SK-N-MC (cell line): ENCODE results near the gene LHFPL2.
"Not testable (repeated sequence)": the region's sequence is repeated elsewhere in the genome, so short reads cannot be mapped to it uniquely, and the experiment has no call there.

Experiments used
- DNase-seq: peaks from one replicate; pipeline ENCODE4 v3.0.0-alpha.2; 2011; ENCODE audit warnings: low read depth, low spot score
- H3K27ac ChIP-seq: fragments of 200-600 bp; sonication (generic); 2 replicates; pipeline ENCODE4 v1.5.1; 2016; ENCODE audit warnings: mixed run types
- H3K36me3 ChIP-seq: fragments of 200-600 bp; sonication (generic); 2 replicates; pipeline ENCODE4 v1.6.1; 2017; ENCODE audit warnings: antibody characterized with exemption, low read length, mixed read lengths; ENCODE audit not compliant: insufficient read depth
- H3K4me3 ChIP-seq: fragments of 200-600 bp; sonication (generic); 2 replicates; pipeline ENCODE4 v1.5.1; 2016
- H3K9ac ChIP-seq: fragments of 200-600 bp; sonication (generic); 2 replicates; pipeline ENCODE4 v1.8.0; 2017; ENCODE audit warnings: mixed run types, mixed read lengths; ENCODE audit not compliant: insufficient read length
- H3K9me3 ChIP-seq: fragments of 200-600 bp; sonication (generic); 2 replicates; pipeline ENCODE4 v1.6.1; 2017; ENCODE audit warnings: low read depth, mild to moderate bottlenecking, antibody characterized with exemption, low read length, moderate library complexity, mixed read lengths
- EZH2 ChIP-seq: fragments of 200-600 bp; sonication (generic); IDR thresholded peaks from one replicate; pipeline ENCODE4 v1.6.1; 2017; ENCODE audit warnings: antibody characterized with exemption
- FOXP2 ChIP-seq: optimal IDR thresholded peaks from 2 replicates; pipeline ENCODE3; 2011; ENCODE audit warnings: mild to moderate bottlenecking, moderate library complexity; ENCODE audit not compliant: insufficient read depth; ENCODE audit errors: extremely low read length, control extremely low read depth
- POLR2AphosphoS5 ChIP-seq: IDR thresholded peaks from 2 replicates; pipeline ENCODE4 v1.6.1; 2012; ENCODE audit warnings: mild to moderate bottlenecking, low read depth, low read length, borderline replicate concordance

Gene LHFPL2, protein sequence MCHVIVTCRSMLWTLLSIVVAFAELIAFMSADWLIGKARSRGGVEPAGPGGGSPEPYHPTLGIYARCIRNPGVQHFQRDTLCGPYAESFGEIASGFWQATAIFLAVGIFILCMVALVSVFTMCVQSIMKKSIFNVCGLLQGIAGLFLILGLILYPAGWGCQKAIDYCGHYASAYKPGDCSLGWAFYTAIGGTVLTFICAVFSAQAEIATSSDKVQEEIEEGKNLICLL

DNA sequence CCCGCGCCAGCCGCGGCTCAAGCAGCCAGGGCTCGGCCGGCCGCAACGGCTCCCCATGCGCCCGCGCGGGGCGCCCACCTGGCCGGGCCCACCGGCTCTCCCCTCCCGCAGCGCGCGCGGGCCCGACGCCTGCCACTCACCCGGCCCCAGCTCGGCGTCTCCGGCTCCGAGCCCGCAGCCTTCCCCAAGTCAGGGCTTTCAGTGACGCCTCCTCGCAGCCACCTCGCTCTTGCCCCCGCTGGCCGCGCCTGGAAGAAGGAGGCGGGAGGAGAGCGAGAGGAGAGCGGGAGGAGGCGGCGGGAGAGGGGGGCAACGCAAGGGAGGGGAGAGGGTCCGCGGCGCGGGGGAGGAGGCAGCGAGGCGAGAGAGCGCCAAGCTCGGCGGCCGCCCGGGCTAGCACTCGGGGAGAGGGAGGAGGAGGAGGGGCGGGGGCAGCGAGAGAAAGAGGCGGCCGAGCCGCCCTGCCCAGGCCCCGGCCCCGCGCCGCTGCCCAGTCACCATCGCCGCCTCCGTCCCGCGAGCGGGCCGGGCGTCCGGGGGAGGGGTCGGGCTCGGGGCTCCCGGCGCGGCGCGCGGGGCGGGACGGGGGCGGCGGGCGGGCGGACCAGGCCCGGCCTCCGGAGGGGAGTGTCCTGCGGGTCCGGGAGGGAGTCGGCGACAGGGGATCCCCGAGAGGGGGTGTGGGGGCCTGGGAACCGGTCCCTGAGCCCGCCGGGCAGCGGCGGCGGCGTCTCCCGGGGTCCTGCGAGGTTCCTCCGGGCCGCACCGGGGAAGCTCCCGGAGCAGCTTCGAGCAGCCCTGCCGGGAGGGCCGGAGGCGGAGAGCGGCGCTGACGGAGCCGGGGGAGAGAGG, at the start of gene LHFPL2:
LHFPL2 (minus strand) TSS at position 414 of the 852 bp plus-strand sequence. CDS start 138,559 bp downstream, outside the sequence.
- DNase-seq, result no peak
- H3K4me3 ChIP-seq, result peak within 1 kb of the TSS; percentile 88

DNA sequence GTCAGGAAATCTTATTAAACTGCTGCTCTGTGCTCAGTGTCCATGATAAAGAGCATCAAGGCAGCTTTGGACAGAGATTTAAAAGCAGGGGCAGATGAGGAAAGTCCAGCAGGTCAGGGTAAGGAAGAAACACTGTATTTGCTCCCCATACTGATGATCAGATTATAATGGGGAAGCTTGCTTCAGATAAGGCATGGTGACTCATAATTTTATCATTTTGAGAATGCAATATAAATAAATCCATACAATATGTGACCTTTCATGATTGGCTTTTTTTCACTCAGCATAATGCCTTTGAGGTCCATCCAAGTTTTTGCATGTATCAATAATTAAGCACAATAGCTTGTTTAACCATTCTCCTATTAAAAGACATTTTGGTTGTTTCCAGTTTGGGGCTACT, 48.1 kb upstream of the LHFPL2 start:
- no peak for TF ChIP-seq EZH2
- Histone ChIP-seq H3K9ac (no peak overlapping the region), H3K36me3 (no peaks in the 10 kb centered on the region), H3K9me3 (0 out of 2 replicates have a peak, but pooled peaks cover 4% of the 10 kb centered on the region), H3K27ac (no peak overlapping the region), H3K4me3 (no peak overlapping the region)
- DNase-seq, result no peak

More for the DNA sequence above, at the start of gene LHFPL2:
- no peak within 1 kb of the TSS for H3K27ac ChIP-seq
- no peaks in the 10 kb centered on the region for H3K36me3 ChIP-seq
- H3K9ac ChIP-seq, result peak within 1 kb of the TSS; percentile 76
- TF ChIP-seq FOXP2, result no peak
- no peak for TF ChIP-seq POLR2AphosphoS5
- TF ChIP-seq EZH2, result no peak
- H3K9me3 ChIP-seq, result no peaks in the 10 kb centered on the region

DNA sequence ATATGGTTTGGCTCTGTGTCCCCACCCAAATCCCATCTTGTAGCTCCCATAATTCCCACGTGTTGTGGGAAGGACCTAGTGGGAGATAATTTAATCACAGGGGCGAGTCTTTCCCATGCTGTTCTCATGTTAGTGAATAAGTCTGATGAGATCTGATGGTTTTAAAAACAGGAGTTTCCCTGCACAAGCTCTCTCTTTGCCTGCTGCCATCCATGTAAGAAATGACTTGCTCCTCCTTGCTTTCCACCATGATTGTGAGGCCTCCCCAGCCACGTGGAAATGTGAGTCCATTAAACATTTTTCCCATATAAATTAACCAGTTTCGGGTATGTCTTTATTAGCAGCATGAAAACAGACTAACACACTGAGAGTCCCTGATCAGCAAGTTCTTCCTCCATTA, 47.5 kb upstream of the LHFPL2 start:
- not testable (repeated sequence) for H3K27ac ChIP-seq, H3K9me3 ChIP-seq, H3K36me3 ChIP-seq, H3K9ac ChIP-seq, H3K4me3 ChIP-seq, DNase-seq

DNA sequence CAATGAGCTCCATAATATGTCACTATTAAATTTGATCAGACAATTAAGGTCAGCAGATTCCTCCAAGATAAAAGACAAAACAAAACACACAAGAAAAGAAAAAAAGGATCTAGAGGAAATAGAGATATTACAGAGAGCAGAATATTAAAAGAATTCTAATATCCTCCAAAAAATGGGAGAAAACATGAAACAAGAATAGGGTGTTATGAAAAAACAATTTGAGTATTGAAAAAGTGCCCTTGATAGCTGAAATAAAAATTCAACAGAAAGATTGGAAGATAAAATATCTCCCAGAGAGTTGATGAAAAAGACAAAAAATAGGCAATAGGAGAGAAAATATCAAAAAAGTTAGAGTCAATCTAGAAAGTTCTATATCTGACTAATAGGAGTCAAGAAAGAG, 44.8 kb upstream of the LHFPL2 start:
- no peak overlapping the region for H3K9ac ChIP-seq
- TF ChIP-seq EZH2, result no peak
- TF ChIP-seq FOXP2, result no peak
- no peak for TF ChIP-seq POLR2AphosphoS5
- no peak overlapping the region for H3K27ac ChIP-seq
- no peak for DNase-seq
- no peaks in the 10 kb centered on the region for H3K36me3 ChIP-seq
- 0 out of 2 replicates have a peak, but pooled peaks cover 4% of the 10 kb centered on the region for H3K9me3 ChIP-seq
- H3K4me3 ChIP-seq, result no peak overlapping the region

DNA sequence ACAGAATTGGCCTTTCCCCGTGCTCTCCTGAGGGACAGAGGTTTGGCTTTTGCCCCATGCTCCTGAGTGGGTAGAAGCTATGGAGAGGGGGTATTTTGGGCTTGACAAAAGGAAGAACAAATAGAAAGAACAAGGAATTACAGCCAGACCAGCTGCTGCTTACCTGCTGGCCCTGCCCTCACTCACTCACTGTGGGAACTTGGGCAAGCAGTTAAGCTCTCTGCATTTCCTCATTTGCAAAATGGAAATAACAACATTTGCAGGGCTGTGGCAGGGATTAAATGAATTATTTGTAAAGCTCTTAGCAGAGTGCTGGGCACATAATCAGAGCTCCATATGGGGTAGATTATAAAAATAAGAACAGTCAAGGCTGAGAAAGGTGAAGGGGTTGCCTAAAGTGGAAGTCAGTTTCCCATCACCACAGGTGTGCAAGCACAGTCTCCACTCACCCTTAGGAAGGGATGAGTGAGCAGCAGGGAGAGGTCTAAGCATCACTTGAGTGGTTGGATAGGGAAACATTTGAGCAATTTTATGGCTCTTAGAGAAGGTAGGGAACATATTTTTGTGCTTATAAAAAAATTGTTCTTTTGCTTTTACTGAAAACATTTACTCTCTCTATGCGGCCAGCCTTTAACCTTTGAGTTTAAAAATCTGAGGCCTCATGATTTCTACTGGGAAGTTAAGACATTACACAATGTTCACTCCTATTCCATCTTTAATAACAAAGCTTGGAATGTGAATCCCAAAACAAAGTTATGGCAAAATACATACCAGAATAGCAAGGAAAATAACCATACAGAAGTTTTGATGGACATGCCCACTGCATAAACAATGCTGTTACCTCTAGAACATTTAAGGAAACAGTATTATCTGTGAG, 42.8 kb upstream of the LHFPL2 start:
- no peak for DNase-seq
- Histone ChIP-seq H3K36me3 (no peaks in the 10 kb centered on the region), H3K9ac (no peak overlapping the region), H3K27ac (no peak overlapping the region), H3K9me3 (0 out of 2 replicates have a peak, but pooled peaks cover 4% of the 10 kb centered on the region), H3K4me3 (no peak overlapping the region)
- no peak for TF ChIP-seq EZH2
- no peak for TF ChIP-seq POLR2AphosphoS5
- no peak for TF ChIP-seq FOXP2

DNA sequence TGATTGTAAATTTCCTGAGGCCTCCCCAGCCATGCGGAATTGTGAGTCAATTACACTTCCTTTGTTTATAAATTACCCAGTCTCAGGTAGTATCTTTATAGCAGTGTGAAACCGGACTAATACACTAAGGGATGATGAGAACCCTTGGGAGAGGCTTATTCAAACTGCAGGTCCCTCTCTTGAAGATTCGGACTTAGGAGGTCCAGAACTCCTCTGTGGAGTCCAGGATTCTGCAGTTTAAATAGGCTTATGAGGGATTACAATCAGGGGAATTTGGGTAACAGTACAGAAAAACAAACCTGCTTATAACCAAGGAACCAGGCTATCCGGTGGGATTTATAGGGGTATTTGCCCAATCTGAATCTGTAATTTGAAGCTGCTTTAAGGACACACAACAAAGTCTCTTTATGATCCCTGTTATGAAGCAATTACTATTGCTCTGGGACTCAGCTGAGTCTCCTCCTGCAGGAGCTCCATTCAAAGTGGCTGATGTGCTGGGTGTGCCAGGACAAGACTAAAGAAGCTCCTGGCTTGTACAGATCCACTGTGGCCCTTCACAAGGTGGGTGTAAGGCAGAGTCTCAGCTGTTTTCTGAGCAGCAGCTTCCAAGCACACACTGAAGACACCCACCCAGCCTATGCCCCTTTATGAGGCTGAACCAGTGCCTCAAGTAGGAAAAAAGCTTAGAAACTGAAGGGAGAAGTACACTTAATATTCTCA, 41.8 kb upstream of the LHFPL2 start:
- Histone ChIP-seq H3K9ac (no peak overlapping the region), H3K9me3 (0 out of 2 replicates have a peak, but pooled peaks cover 4% of the 10 kb centered on the region), H3K4me3 (no peak overlapping the region), H3K36me3 (no peaks in the 10 kb centered on the region), H3K27ac (no peak overlapping the region)
- no peak for TF ChIP-seq EZH2
- TF ChIP-seq POLR2AphosphoS5, result no peak
- no peak for TF ChIP-seq FOXP2
- DNase-seq, result no peak

DNA sequence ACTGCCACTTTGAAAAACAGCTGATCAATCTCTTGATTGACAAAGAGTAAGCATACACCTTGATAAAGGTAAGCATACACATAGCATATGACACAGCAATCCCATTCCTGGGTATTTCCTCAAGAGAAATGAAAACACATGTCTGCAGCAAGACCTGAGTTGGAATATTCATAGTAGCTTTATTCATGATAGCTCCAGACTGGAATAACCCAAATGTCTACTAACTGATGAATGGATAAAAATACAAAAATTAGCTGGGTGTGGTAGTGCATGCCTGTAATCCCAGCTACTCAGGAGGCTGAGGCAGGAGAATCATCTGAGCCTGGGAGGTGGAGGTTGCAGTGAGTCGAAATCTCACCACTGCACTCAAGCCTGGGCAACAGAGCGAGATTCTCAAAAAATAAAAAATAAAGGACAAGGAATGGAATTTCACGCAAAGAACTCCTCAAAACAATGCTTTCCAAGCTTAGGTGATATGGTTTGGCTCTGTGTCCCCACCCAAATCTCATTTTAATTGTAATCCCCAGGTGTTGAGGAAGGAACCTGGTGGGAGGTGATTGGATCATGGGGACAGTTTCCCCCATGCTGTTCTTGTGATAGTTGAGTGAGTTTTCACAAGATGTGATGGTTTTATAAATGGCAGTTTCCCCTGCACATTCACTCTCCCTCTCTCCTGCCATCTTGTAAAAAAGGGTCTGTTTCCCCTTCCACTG, 41.1 kb upstream of the LHFPL2 start:
- H3K36me3 ChIP-seq, result no peaks in the 10 kb centered on the region
- TF ChIP-seq FOXP2 (no peak), EZH2 (no peak), POLR2AphosphoS5 (no peak)
- 0 out of 2 replicates have a peak, but pooled peaks cover 4% of the 10 kb centered on the region for H3K9me3 ChIP-seq
- H3K4me3 ChIP-seq, result no peak overlapping the region
- no peak overlapping the region for H3K27ac ChIP-seq
- H3K9ac ChIP-seq, result no peak overlapping the region
- DNase-seq, result no peak

DNA sequence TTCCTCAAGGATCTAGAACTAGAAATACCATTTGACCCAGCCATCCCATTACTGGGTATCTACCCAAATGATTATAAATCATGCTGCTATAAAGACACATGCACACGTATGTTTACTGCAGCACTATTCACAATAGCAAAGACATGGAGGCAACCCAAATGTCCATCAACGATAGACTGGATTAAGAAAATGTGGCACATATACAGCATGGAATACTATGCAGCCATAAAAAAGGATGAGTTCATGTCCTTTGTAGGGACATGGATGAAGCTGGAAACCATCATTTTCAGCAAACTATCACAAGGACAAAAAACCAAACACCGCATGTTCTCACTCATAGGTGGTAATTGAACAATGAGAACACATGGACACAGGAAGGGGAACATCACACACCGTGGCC, 38.9 kb upstream of the LHFPL2 start:
- H3K4me3 ChIP-seq, H3K36me3 ChIP-seq, DNase-seq, H3K9ac ChIP-seq, H3K27ac ChIP-seq, H3K9me3 ChIP-seq: not testable (repeated sequence)

DNA sequence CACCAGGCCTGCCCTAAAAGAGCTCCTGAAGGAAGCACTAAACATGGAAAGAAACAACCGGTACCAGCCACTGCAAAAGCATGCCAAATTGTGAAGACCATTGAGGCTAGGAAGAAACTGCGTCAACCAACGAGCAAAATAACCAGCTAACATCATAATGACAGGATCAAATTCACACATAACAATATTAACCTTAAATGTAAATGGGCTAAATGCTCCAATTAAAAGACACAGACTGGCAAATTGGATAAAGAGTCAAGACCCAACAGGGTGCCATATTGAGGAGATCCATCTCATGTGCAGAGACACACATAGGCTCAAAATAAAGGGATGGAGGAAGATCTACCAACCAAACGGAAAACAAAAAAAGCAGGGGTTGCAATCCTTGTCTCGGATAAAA, 35.3 kb upstream of the LHFPL2 start:
- not testable (repeated sequence) for H3K9ac ChIP-seq, DNase-seq, H3K4me3 ChIP-seq, H3K36me3 ChIP-seq, H3K27ac ChIP-seq, H3K9me3 ChIP-seq
